Nephron progenitor cell (in vitro differentiated cells): ENCODE data around the gene CSK.

Source experiments
- DNase-seq: peaks from one replicate; pipeline ENCODE4 v3.0.0; 2021
- H3K27ac Mint-ChIP-seq: 2 replicates; pipeline ENCODE4 v1.8.0; 2021; ENCODE audit warnings: mild to moderate bottlenecking, moderate library complexity, mixed read lengths
- H3K27me3 Mint-ChIP-seq: 2 replicates; pipeline ENCODE4 v1.8.0; 2021; ENCODE audit warnings: mild to moderate bottlenecking, low read depth, mixed read lengths; ENCODE audit not compliant: poor library complexity
- H3K36me3 Mint-ChIP-seq: 2 replicates; pipeline ENCODE4 v1.8.0; 2021; ENCODE audit warnings: low read depth, mixed read lengths
- H3K4me1 Mint-ChIP-seq: 2 replicates; pipeline ENCODE4 v1.8.0; 2021; ENCODE audit warnings: mixed read lengths
- H3K4me3 Mint-ChIP-seq: 2 replicates; pipeline ENCODE4 v1.8.0; 2021; ENCODE audit warnings: mild to moderate bottlenecking, moderate library complexity, mixed read lengths
- H3K9me3 Mint-ChIP-seq: 2 replicates; pipeline ENCODE4 v1.8.0; 2021; ENCODE audit warnings: mild to moderate bottlenecking, moderate library complexity, mixed read lengths
- TF ChIP-seq, protein P1 (sequence below): fragments of 200-600 bp; sonication (generic); IDR thresholded peaks from 2 replicates; pipeline ENCODE4 v1.5.0; 2021; ENCODE audit warnings: antibody characterized with exemption

CSK gene

DNA sequence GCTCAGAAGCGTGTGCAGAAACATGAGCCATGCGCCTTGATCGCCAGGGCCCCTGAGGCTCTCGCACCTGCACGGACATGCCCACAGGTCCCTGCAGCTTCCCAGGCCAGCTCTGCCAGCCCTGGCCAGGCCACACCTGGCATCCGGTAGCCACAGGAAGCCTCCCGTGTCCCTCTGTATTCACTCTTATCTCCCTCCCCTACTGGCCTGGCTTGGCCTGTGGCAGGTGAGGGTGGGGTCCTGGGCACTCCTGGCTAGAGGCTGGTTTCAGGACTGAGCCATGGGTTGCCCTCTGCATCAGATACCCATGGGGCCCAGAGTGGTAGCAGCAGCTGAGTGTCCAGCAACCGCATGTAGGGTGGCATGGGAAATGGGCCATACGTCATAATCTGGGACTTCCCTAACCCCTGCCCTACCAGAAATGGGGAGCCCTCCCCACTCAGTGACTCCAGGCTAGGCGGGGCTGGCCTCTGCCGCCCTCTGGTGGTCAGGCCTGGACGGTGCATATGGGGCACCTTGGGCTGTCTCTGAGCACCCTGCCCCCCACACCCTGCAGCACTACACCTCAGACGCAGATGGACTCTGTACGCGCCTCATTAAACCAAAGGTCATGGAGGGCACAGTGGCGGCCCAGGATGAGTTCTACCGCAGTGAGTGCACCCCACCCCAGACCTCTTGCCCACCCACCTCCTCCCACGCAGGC is 18.1 kb downstream of the CSK start:
- Mint-ChIP-seq H3K27me3 (no peaks in the 10 kb centered on the region), H3K27ac (no peak overlapping the region), H3K4me3 (no peak overlapping the region), H3K36me3 (peaks cover 16% of the 10 kb centered on the region), H3K9me3 (no peaks in the 10 kb centered on the region), H3K4me1 (no peaks in the 10 kb centered on the region)
- TF ChIP-seq, protein P1, sequence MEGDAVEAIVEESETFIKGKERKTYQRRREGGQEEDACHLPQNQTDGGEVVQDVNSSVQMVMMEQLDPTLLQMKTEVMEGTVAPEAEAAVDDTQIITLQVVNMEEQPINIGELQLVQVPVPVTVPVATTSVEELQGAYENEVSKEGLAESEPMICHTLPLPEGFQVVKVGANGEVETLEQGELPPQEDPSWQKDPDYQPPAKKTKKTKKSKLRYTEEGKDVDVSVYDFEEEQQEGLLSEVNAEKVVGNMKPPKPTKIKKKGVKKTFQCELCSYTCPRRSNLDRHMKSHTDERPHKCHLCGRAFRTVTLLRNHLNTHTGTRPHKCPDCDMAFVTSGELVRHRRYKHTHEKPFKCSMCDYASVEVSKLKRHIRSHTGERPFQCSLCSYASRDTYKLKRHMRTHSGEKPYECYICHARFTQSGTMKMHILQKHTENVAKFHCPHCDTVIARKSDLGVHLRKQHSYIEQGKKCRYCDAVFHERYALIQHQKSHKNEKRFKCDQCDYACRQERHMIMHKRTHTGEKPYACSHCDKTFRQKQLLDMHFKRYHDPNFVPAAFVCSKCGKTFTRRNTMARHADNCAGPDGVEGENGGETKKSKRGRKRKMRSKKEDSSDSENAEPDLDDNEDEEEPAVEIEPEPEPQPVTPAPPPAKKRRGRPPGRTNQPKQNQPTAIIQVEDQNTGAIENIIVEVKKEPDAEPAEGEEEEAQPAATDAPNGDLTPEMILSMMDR: peak; percentile 95
- peak; percentile 80 for DNase-seq

DNA sequence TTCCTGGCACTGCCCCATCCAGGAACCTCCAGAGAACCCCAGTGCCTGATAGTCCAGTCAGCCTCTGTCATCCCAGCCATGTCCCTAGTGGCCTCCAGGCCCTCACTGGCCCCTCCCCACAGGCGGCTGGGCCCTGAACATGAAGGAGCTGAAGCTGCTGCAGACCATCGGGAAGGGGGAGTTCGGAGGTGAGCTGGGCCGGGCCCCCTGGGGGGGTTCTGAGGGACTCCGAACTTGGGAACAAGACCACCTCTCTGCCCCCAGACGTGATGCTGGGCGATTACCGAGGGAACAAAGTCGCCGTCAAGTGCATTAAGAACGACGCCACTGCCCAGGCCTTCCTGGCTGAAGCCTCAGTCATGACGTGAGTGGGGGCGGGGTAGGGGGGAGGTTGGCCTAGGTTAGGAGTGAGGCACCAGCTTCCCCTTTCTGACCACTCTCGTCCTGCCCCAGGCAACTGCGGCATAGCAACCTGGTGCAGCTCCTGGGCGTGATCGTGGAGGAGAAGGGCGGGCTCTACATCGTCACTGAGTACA is 18.7 kb downstream of the CSK start:
- Mint-ChIP-seq H3K27me3 (no peaks in the 10 kb centered on the region), H3K27ac (no peak overlapping the region), H3K4me3 (no peak overlapping the region), H3K9me3 (no peaks in the 10 kb centered on the region), H3K4me1 (no peaks in the 10 kb centered on the region), H3K36me3 (peaks cover 17% of the 10 kb centered on the region)
- TF ChIP-seq, protein P1: no peak
- no peak for DNase-seq

DNA sequence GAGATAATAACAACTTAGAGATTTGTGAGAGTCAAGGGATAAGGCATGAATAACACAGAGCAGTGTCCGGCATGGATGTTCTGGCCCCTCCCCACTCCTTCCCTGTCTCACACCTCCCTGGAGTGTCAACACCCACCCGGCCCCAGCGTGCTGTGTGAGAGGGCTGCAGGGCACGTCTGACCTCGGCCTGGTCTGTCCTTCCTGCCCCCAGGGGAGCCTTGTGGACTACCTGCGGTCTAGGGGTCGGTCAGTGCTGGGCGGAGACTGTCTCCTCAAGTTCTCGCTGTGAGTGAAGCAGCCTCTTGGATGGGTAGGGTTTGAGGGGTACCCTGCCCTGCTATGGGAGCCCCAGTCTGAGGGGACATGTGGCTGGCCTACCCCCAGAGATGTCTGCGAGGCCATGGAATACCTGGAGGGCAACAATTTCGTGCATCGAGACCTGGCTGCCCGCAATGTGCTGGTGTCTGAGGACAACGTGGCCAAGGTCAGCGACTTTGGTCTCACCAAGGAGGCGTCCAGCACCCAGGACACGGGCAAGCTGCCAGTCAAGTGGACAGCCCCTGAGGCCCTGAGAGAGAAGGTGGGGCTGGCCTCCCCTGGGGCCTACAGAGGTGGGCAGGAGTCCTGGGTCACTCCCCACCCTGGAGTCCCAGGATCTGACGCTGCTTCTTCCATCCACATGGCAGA is 19.6 kb downstream of the CSK start:
- Mint-ChIP-seq H3K4me3 (no peak overlapping the region), H3K36me3 (peaks cover 17% of the 10 kb centered on the region), H3K4me1 (no peaks in the 10 kb centered on the region), H3K9me3 (no peaks in the 10 kb centered on the region), H3K27me3 (peaks cover 2% of the 10 kb centered on the region), H3K27ac (no peak overlapping the region)
- TF ChIP-seq, protein P1: no peak
- DNase-seq: no peak

DNA sequence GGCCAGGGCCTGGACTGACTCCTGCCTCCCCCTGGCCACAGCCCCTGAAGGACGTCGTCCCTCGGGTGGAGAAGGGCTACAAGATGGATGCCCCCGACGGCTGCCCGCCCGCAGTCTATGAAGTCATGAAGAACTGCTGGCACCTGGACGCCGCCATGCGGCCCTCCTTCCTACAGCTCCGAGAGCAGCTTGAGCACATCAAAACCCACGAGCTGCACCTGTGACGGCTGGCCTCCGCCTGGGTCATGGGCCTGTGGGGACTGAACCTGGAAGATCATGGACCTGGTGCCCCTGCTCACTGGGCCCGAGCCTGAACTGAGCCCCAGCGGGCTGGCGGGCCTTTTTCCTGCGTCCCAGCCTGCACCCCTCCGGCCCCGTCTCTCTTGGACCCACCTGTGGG is 20.4 kb downstream of the CSK start:
- Mint-ChIP-seq H3K4me1 (no peaks in the 10 kb centered on the region), H3K9me3 (no peaks in the 10 kb centered on the region), H3K36me3 (peaks cover 17% of the 10 kb centered on the region), H3K4me3 (no peak overlapping the region), H3K27me3 (peaks cover 3% of the 10 kb centered on the region), H3K27ac (no peak overlapping the region)
- DNase-seq: no peak
- TF ChIP-seq, protein P1: no peak

DNA sequence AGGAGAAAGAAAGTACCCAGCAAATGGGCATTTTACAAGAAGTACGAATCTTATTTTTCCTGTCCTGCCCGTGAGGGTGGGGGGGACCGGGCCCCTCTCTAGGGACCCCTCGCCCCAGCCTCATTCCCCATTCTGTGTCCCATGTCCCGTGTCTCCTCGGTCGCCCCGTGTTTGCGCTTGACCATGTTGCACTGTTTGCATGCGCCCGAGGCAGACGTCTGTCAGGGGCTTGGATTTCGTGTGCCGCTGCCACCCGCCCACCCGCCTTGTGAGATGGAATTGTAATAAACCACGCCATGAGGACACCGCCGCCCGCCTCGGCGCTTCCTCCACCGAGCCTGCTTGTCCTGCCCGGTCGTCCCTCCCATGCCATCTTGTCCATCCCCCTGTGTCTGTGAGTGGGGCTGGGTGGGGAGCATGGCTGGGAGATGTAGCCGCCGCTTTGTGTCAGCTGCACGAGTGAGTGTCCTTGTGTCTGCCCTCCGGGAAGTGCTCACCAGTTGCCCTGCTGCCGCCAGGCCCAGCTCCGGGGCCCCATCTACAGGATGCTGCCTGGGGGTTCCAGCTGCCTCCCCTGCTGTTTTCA is 21.1 kb downstream of the CSK start:
- TF ChIP-seq, protein P1: no peak
- no peak for DNase-seq
- H3K27ac Mint-ChIP-seq: no peak overlapping the region
- H3K27me3 Mint-ChIP-seq: peaks cover 3% of the 10 kb centered on the region
- no peak overlapping the region for H3K4me3 Mint-ChIP-seq
- H3K9me3 Mint-ChIP-seq: no peaks in the 10 kb centered on the region
- H3K4me1 Mint-ChIP-seq: no peaks in the 10 kb centered on the region
- H3K36me3 Mint-ChIP-seq: peaks cover 17% of the 10 kb centered on the region
